ENCODE results near the gene CCNO.

Gene CCNO

DNA sequence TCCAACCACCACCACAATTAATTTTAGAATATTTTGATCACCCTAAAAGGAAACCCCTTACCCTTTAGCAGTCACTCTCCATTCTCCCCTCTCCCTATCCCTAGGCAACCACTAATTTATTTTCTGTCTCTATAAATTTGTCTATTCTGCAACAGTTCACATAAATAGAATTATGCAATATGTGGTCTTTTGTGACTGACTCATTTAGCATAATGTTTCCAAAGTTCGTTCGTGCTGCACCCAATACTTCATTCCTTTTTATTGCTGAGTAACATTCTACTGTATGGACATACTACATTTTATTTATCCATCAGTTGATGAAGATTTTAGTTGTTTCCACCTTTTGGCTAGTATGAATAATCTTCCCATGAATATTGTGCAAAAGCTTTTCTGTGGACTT, 42.2 kb downstream of the CCNO start:
- no peaks in the 10 kb centered on the region for H3K36me3 ChIP-seq
- no peaks in the 10 kb centered on the region for H3K27me3 ChIP-seq (ENCODE audit: insufficient read depth, low read depth, severe bottlenecking)
- H3K4me3 ChIP-seq (ENCODE audit: low read depth, low read length): no peak overlapping the region
- no peak overlapping the region for H3K27ac ChIP-seq
- DNase-seq: no peak
- TF ChIP-seq CTCF (IDR thresholded peaks at IDR 0.05; ENCODE audit: low read depth, low read length): no peak
- H3K9me3 ChIP-seq (ENCODE audit: severe bottlenecking): no peaks in the 10 kb centered on the region

DNA sequence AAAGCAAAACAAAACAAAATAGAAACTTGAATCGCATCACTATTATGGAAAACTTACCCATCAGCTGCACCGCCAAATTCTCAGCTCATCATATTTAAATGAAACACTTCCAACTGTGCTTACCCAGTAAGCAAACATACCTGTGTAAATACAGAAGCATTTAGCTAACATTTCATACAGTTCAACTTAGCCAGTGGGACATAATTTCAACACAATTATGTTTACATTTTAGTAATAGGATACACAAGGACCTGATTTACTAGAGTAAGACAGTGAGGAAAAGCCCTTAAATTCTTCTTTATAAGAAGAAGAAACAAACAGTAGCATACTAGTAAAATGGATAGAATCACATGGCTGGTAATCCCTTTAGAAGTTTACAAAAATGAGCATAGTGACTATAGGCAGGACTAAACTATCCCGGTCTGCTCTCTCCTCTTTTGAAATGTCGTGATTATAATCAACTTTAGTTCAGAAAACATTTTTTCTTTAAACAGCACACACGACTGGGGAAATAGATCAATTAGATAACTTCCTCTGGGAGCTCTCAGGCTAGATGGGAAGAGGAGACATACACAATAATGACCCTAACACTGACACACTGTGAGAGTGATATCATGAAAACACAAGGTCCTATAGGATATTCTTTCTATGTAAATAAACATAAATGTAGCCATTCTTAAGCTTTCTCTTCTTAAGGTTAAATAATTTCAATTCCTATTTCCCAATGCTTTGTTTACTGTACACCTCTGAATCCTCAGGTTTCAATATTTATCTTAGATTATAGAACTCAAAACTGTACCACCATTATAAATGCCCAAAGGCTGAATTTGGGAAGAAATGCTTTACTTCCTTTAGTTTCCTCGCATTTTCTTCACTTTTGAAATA, 44.5 kb downstream of the CCNO start:
- TF ChIP-seq CTCF (IDR thresholded peaks at IDR 0.05; ENCODE audit: low read depth, low read length): no peak
- DNase-seq: no peak
- Histone ChIP-seq H3K27me3 (ENCODE audit: insufficient read depth, low read depth, severe bottlenecking) (no peaks in the 10 kb centered on the region), H3K4me3 (ENCODE audit: low read depth, low read length) (no peak overlapping the region), H3K36me3 (no peaks in the 10 kb centered on the region), H3K27ac (no peak overlapping the region), H3K9me3 (ENCODE audit: severe bottlenecking) (no peaks in the 10 kb centered on the region)

GRCh38 chr5:55187370-55187769, 46.0 kb downstream of the CCNO start:
- no peak overlapping the region for H3K4me3 ChIP-seq (ENCODE audit: low read depth, low read length)
- H3K9me3 ChIP-seq (ENCODE audit: severe bottlenecking): no peaks in the 10 kb centered on the region
- no peak overlapping the region for H3K27ac ChIP-seq
- H3K27me3 ChIP-seq (ENCODE audit: insufficient read depth, low read depth, severe bottlenecking): no peaks in the 10 kb centered on the region
- TF ChIP-seq CTCF (IDR thresholded peaks at IDR 0.05; ENCODE audit: low read depth, low read length): peak; percentile 40; the same call in 1 of the 2 replicates
- no peaks in the 10 kb centered on the region for H3K36me3 ChIP-seq
- no peak for DNase-seq
